HL-60 (cell line): ENCODE data around the gene FAM171A1.

Source experiments
- DNase-seq, 2 experiments: peaks; one replicate each; pipeline ENCODE4 v3.0.0-alpha.2; 2010 to 2020; ENCODE audit warnings: low read depth in 1 of 2, low spot score in 1 of 2
- H3K27ac ChIP-seq: fragments of 250-450 bp; sonication (Bioruptor Pico); replicated peaks from 2 replicates; pipeline ENCODE4 v1.5.1; 2020; ENCODE audit warnings: mild to moderate bottlenecking, moderate library complexity
- H3K27me3 ChIP-seq: fragments of 250-450 bp; sonication (Bioruptor Pico); 2 replicates; pipeline ENCODE4 v1.5.1; 2021; ENCODE audit warnings: mild to moderate bottlenecking, moderate library complexity; ENCODE audit not compliant: insufficient read depth, poor library complexity, severe bottlenecking
- H3K4me3 ChIP-seq: replicated peaks from 2 replicates; pipeline ENCODE4 v1.5.1; 2011; ENCODE audit warnings: mild to moderate bottlenecking, control low read depth, low read length; ENCODE audit not compliant: insufficient read depth
- CTCF ChIP-seq: IDR thresholded peaks from one replicate; pipeline ENCODE4 v1.5.1; 2011; ENCODE audit warnings: low read length, control low read depth, inconsistent platforms; ENCODE audit not compliant: insufficient read depth
- GABPA ChIP-seq: IDR thresholded peaks from 2 replicates; pipeline ENCODE4 v1.6.1; 2012; ENCODE audit warnings: low read depth
- POLR2AphosphoS5 ChIP-seq: IDR thresholded peaks from 2 replicates; pipeline ENCODE4 v1.6.1; 2012; ENCODE audit warnings: low read depth
- REST ChIP-seq: IDR thresholded peaks from 2 replicates; pipeline ENCODE4 v1.6.1; 2012; ENCODE audit warnings: low read depth; ENCODE audit not compliant: insufficient replicate concordance
- SPI1 ChIP-seq: IDR thresholded peaks from 2 replicates; pipeline ENCODE4 v1.6.1; 2012; ENCODE audit warnings: low read depth, mild to moderate bottlenecking, borderline replicate concordance

FAM171A1 gene

GRCh38 chr10:15368101-15368855 is 2.8 kb downstream of the FAM171A1 start:
- DNase-seq, result no peak
- Histone ChIP-seq H3K27me3 (peaks cover 4% of the 10 kb centered on the region), H3K4me3 (no peak overlapping the region), H3K27ac (no peak overlapping the region)
- TF ChIP-seq POLR2AphosphoS5 (no peak), GABPA (no peak), REST (no peak), CTCF (no peak), SPI1 (no peak)

- no peak overlapping the region for H3K27ac ChIP-seq
- no peak for TF ChIP-seq GABPA
- TF ChIP-seq SPI1, result no peak
- TF ChIP-seq POLR2AphosphoS5, result no peak
- no peak for TF ChIP-seq CTCF
These were observed 3.6 kb downstream of the FAM171A1 start for GRCh38 chr10:15367296-15368085.

GRCh38 chr10:15365692-15366091 is 5.4 kb downstream of the FAM171A1 start:
- Histone ChIP-seq H3K27me3 (no peaks in the 10 kb centered on the region), H3K4me3 (no peak overlapping the region), H3K27ac (no peak overlapping the region)
- no peak for DNase-seq
- TF ChIP-seq REST (no peak), POLR2AphosphoS5 (no peak), SPI1 (no peak), CTCF (no peak), GABPA (no peak)

More at GRCh38 chr10:15367296-15368085, 3.6 kb downstream of the FAM171A1 start:
- no peak overlapping the region for H3K4me3 ChIP-seq
- no peak for DNase-seq
- H3K27me3 ChIP-seq, result peaks cover 4% of the 10 kb centered on the region
